ENCODE measurements around the gene ITPK1.

The ITPK1 gene

DNA sequence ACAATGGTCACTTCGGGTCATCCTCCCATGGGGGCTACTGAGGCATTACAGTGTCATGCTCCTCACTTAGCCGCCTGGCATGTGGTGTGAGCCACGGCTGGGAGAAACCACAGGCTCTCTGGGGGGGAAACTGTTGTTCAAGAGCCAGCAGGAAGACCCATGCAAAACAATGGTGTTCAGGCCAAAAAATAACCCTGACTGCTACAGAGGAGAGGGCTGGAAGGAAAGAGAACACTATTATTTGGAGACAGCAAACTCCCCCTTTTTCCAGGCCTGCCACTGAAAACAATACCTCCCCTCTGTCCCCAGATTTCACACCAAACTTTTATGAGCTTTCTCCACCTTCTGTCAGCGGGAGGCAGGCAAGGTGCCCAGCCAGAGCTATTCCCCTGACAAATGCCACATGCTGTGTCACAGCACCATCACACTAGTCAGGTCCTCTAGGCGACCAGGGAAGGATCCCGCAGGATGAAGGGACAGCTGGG lies 109.1 kb downstream of the ITPK1 start:
- no peak for DNase-seq

DNA sequence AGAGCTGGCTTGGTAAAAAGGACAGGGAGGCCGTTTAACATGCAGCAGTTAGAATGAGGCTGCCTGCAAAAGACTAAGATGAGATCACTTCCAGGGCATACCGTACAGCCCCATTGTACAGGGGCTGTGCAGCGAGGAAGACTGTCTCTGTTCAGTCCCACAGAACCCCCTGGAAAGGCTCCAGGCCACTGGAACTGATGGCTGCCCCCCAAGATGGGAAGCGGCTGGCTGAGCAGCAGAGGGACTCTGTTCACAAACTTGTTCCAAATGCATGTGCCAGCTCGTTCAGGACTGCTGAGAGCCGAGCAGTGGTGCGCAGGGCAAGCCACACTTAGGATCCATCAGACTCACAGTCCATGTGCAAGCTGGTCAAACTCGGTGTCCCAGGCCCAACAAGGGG lies 109.9 kb downstream of the ITPK1 start:
- no peak for DNase-seq

DNA sequence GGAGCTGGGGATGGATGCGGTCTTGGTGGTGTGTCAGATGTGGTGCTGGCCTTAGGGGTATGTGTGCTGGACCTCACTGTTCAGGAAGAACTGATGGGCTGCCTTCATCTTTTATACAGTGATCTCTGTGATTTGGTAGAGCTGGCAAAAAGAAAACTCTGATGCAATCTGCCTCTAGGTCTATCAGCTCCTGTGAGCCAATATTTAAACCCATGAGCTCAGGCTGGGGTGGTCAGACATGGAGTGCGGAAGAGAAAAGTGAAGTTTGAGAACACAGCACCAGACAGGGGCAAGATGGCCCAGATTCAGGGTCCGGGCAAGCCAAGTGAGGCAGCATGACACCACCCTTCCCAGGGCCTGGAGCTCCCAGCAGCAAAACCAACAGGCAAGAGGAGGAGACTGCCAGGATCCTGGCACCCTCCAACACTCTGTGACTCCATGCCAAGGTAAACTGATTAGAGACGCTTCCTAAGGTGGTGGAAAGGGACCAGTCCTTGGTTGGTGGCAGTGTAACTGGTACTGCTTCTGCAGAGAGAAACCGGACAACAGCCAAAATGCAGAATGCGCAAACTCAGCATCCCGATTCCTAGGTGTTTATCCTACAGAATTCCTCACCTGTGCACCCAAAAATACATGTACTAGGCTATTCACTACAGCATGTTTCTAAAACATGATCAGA lies 110.5 kb downstream of the ITPK1 start:
- DNase-seq = no peak

DNA sequence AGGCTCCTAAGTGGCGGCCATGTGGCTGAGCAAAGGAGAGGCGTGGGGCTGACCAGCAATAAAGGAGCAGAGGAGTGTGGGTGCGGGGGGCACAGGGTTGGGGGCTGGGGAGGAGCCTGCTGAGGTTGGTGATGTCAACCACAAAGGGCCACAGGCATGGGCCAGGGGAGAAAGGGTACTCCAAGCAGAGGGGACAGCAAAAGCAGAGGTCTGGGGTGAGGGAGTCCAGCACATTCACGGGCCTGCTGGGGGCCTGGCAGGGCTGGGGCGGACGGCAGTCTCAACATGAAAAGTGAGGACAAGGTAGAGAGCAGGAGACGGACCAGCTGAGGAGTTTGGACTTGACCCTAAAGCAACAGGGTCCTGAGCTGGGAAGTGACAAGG lies 111.0 kb downstream of the ITPK1 start:
- DNase-seq = no peak

DNA sequence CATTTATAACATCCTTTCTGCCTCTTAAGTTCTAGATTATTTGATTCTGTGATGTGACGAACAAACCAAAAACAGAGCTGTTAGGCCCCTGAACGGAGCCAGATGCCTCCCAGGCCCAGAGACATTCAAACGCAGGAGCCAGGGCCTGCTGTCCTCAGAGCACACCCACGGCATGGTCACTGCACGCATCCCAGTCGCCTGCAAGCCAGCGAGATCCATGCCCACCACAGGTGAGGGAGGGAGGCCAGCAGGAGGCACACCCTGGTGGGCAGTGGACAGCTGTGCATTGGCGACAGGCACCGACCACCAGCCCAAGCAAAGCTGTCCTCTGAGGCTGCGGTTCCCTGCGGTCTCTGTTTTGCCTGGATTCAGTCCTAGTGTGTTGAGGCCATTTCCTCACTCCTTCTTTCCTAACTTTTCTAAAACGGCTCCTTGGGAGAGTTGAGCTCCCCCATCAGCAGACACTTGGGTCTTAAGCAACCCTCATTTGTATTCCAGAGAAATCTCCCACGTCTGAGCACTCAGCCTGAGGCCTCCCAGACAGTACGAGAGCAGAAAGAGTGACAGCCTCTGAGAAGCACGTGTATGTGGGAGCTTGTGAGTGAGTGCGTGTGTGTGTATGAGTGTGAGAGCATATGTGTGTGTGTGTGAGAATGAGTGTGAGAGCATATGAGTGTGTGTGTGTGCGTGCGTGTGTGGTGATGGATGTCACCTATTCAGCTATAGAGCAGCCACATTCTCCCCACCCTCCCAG lies 111.6 kb downstream of the ITPK1 start:
- no peak for DNase-seq

DNA sequence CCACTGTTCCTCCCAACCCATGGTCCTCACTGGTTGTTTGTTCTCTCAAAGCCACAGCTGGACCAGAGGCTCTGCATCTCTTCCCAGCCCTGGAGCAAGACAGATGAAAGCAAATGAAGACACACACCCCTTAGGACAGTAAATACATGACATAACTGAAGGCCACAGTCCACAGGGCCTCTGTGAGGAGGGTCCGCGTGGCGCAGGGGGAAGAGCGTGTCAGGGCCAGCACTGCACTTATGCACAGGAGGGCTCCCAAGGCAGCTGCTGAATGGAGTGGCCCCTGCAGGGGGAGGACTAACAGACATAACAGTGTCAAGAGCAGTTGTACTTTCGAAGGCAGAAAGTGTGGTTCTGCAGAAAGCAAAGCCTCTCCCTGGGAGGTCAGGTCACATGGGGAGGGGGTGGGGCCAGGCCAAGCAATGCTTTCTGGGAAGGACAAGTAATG lies 112.8 kb downstream of the ITPK1 start:
- DNase-seq = no peak

DNA sequence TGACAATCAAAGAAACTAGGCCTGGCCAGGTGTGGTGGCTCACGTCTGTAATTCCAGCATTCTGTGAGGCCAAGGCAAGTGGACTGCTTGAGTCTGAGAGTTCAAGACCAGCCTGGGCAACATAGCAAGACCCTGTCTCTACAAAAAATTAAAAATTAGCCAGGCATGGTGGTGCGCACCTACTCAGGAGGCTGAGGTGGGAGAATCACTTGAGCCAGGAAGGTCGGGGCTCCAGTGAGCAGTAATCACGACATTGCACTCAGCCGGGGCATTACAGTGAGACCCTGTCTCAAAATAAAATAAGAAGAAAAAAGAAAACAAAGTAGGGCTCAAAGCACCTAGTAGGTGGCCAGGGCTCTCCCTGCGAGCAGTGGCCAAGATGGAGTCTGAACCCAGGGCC lies 113.7 kb downstream of the ITPK1 start:
- no peak for DNase-seq

DNA sequence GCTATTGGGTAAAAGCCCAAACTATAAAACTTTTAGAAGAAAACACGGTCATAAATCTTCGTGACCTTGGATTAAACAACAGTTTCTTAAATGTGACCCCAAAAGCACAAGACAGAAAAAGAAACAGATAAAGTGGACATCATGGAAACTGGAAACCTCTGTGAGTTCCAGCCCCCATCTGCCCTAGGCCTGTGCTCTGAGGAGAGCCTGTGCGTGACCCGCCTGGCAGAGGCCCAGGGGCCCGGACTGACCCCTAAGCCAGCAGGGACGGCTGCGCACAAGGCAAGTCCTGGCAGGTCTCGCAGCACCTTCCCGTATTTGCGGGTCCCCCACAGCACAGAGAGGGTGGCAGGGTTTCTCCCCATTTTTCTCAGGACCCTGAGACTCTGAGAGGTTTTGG lies 116.8 kb downstream of the ITPK1 start:
- no peak for DNase-seq

DNA sequence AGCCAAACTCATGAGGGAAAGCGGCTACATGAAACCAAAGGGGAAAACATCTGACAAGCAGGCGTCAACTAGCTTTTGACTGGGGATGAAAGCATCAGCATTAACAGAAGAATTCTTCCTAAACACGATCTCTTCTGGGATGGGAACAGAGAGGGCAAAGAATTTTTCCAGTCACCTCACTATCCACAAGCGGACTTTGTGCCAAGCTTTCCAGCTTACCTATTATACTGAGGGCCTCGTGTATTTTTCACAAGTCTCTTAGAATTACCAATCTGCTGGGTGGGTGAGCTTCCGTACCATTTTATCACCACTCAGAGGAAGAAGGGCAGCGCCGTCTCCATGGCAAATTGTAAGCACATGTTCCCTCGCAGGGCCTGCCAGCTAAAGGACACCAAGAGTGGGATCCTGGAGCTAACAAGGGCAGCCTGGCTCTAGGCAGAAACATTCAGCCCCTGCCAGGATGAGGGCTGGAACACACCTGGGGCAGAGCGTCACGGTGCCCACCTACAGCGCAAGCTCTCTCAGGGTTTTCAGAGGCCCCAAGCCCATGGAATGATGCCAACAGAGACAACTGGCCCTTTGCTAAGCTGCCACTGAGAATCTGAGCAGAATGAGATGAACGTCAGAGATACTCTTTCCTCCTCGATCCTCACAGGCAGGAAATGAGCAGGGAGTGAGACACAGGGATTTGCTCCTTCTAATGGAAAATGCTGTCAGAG lies 118.2 kb downstream of the ITPK1 start:
- DNase-seq = no peak

DNA sequence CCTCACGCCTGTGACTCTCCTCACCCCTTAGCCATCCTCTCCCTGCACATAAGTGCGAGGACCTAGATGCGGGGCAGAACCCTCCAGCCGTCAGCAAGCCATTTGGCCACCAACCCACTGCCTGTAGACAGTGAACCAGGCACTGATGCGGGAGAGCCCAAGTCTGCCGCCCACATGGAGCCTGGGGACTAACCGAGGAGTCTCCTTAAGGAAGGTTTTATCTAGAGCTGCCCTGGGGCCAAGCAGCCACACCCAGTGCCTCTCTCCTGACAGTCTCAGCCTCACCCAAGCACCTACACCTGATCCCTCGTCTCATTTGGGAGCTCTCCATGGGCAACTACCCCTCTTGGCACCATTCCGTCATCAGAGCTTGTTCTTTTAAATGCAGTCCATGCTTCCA lies 120.1 kb downstream of the ITPK1 start:
- no peak for DNase-seq

DNA sequence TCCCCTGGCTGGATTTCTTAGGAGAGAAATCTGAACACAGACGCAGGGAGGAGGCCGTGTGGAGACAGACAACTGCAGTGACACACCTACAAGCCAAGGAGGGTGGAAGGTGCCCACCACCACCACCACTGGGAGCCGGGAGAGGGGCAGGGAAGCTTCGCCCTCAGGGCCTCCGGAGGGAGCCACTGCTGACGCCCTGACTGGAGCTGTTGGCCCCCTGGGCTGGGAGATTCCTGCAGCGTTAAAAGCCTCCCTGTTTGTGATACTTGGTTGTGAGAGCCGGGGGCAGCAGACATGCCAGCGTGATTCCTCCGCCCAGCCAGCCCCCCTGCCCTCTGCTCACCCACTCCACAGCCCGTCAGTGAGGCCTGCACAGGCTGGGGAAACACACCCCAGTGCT lies 120.8 kb downstream of the ITPK1 start:
- DNase-seq = no peak

DNA sequence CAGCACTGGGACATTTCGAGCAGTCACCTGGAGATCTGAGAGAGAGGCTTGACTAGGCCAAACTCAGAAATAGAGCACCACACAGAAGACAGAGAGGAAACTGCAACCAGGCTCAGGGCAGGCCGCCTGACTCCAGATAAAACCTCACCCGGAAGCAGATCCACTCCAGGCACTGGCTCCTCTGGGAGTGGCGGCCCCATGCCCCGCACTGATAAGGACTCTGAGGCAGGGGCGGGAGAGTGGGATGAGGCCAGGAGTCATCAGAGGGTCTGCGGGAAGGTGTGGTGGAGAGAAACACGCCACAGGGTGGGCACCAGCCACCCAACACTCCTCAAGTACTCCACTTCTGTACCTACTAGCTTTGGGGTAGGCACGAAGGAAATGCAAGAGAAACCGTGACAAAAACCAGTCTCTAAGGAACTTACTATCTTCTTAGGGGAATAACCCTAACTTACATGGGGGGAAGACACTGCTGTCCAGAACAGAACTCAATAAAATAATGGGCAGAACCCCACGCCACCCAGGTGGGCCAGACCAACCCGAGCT lies 121.5 kb downstream of the ITPK1 start:
- DNase-seq = no peak

DNA sequence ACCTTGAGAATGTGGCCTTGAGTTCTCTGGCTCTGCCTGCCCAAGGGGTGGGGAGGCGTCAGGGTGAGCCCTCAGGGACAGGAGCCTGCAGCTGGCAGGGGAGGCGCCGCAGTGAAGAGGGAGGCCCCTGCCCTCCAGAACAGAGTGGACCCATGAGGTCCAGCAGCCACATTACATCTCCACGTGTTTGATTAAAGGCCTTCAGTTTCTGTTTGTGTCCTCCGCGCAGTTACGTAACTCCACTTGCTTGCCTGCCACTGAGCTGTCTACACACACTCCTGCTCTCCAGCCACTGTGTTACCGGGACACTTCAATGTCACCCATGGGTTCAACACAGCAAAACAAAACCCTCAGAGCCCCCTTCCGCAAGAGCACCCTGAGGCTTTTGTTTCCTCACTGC lies 122.4 kb downstream of the ITPK1 start:
- no peak for DNase-seq

DNA sequence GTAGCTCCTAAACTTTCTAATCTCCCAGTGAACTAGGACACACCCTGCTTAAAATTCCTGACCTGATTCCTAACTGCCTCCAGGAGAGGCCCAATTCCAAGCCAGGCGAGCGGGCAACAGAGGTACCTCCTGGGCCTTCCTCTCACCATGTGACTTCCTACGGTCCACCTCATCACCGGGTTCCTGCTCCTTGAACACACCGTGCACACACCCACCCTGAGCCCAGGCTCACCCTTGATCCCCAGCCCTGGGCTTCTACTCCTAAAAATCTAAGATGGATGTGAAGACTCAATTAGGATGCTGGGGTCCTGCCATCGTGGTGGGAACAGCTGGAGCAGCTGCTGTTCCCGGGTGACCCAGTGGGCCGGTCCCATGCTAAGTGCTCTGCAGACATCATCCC lies 124.2 kb downstream of the ITPK1 start:
- DNase-seq = no peak

DNA sequence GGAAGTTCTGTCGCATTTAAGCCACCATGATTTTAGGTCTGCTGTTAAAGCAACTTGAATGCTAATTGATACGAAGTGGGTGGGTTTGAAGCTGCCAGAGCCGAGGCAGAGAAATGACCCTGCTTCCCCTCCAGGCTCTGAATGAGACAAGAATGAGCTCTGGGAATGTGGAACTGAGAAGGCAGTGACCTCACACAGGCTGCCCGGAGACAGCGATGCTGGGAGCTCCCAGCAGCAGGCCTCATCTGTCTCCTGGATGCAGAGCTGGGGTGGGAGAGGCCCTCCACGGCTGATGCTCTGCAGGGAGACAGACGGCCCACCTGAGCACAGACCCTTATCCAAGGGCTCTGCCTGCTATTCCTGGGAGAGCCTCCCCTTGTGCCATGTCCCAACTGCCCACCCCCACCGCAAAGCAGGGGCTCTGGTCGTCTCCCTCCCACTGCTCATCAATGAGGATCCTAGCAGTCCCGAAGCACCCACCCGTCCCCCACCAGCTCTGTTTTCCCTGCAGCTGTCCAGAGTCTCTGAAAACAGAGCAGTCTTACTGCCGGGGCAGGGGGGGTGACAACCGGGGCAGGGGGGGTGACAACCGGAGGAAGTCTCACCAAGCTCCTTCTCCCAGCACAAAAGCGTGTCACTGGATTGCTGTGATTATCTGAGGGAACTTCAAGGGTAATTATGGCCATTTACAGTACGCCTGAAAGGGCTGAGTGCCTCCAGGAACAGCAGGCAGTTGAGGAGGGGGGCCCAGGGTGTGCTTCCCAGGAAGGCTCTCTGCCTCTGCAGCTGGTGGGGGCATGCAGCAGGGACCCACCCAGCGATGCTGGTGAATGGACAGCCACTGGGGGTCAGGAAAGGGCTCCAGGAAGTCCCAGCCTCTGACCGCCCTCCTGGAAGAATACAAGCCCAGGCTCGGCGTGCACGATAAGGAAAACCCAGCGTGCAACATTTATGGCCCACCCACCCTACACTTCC lies 125.0 kb downstream of the ITPK1 start:
- DNase-seq = no peak

DNA sequence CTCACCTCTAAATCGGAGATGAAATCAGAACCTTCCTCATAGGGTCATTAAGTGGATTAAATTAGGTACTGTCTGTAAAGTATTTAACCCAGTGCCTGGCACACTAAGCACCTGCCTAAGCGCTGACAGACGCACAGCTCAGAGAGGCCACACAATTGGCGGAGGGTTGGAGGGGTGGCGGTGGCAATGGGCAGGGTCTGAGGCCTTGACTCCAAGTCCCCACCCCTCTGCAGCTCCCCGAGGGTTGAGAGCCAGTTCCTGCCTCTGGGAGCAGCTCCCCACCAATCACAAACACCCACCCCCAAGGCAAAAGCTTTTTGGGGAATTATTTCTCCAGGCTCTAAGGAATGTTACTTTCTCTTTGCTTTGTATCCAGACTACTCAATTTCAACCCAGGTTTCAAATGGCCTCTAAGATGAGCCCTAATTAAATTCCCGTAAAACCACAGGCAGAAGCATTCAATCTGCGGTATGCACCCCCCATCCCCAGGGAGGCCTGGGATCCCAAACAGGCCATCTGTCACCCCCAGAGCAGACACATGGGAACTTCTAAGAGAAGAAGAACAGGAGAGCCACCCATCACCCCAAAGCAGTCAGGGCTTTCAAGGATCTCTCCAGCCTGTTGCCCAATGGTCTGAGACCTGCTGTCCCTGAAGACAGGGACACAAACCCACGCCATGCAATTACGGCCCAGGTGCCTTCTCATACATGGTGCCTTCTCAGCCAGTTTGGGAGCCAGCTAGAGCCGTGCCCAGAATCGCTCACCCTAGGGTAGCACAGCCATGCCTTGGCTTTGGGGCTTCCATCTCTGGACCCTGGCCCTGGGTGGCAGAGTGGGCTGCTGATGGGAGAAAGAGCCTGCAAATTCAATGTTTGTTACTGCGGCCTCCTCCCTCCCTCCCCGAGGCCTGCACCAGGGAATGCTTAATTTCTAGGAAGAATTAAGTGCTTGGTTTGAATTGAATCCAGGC lies 126.7 kb downstream of the ITPK1 start:
- DNase-seq = no peak

DNA sequence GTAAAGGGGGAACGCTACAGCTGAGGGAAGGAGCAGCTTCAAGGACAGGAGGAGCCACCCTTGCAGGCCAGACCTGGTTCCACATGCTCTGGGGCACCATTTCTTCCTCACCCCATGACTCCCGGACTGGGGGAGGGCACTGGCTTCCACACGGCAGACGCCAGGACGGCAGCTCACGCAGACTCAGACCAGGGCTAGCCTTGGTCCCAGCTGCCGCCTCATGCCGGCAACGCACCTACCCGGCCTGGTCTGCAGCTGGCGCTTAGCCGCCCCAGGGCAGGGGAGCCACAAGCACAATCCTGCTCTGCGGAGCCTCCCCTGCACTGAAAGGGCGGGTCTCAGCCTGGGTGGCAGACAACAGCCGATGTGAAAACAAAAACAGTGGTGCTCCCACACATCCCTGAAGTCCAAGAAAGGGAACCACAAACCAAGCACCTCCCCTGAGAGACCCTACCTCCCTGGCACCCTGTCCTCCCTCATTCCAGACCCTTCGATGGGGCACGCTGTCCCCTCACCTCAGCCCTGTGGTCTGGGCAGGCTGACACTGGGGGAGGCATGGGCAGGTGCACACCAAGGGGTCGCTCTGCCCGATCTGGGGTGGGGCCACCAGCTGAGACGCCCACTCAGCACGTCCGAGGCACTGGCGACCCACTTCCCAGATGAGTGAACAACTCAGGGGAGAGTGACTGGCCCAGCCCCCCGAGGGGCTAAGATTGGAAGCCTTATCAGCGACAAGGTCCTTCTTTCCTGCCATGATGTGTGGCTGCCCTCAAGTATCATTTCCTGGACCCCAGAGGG lies 127.8 kb downstream of the ITPK1 start:
- DNase-seq = no peak

DNA sequence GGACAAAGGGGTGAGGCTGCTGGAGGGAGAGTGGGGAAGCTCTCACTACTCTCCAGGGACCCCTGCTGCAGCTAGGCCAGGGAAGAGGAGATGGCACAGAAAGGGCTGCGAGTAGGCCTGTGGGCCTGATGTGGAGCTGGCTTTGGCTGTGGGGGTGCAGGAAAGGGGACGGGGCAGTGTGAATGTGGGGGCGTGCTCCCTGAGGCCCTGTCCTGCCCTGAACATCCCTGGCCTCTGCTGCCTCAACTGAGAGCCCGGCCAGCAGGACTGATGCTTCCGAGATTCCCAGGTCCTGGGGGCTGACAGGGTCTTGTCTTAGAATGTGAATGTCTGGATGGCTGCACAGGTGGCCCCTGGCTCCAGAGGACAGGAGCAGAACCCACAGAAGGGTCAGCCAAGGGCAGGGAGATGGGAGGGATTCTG lies 128.6 kb downstream of the ITPK1 start:
- no peak for DNase-seq

DNA sequence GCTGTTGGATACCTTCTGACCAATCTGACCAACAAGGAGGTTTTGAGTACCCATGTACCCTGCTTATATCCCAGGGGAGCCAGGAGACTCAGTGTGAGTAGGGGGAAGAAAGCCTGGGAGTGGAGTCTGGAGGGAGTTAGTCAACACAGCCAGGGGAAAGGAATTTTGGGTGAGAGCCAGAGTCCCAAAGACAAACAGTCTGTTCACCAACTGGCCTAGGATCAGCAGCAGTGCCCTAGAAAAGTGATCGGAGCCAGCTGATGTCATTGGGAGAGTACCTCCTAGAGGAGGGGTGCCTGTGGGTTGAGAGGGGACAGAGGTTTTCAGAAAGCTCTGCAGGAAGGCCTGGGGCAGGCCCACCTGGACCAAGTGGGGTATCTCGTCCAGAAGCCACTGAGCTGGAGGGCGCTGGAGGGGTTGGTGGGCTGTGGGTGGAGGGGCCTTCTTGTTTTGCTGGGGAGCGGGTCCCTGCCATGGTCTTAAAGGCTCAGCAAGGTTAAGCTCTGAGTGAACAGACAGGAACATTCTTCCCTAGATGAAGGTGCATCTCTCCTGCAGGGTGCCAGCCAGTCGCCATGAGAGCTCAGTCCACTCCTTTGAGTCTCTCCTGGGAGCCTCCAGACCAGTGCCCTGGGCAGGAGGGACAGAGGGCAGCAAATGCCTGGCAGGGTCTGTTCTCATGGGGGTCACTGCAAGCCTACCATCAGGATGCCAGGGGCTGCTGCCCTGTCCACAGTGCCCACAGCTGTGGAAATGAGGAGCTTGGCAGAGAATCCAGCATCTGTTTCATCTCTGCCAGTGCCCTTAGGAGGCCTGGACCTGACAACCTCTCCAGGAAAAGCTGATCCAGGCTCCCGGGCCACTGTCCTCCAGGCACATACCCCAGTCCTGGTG lies 129.2 kb downstream of the ITPK1 start:
- no peak for DNase-seq

Measured in effector CD8-positive, alpha-beta T cell (primary cell).